SK-N-SH (cell line): ENCODE measurements around the gene HS1BP3. TPM values are rescaled to one million over a fixed set of nuclear protein-coding genes. Genes with fewer than 3 reads are reported as not detected.

Experiments
- CTCF ChIA-PET: fragments of 300-600, 350-600 bp; formaldehyde crosslinking; extraction: SDS; loops from one replicate; lab custom pipeline; 2021; lab: Yijun Ruan, JAX
- POLR2A ChIA-PET: fragments of 350-600 bp; sonication (Branson Sonifier 250); formaldehyde crosslinking; extraction: SDS; loops from one replicate; lab custom pipeline; 2020; ENCODE audit warnings: antibody characterized with exemption, inconsistent platforms; lab: Yijun Ruan, JAX
- DNase-seq: peaks from one replicate; pipeline ENCODE4 v3.0.0; 2012
- H2AFZ ChIP-seq: fragments of 200-600 bp; sonication (generic); 2 replicates; pipeline ENCODE4 v1.8.1; 2016; ENCODE audit warnings: antibody characterized with exemption, mild to moderate bottlenecking, low read depth
- H3F3A ChIP-seq: fragments of 200-600 bp; sonication (generic); replicated peaks from 2 replicates; pipeline ENCODE3; 2016; ENCODE audit warnings: antibody characterized with exemption, mild to moderate bottlenecking; ENCODE audit not compliant: insufficient read depth
- H3K27ac ChIP-seq, 2 experiments: fragments of 200-500 bp in 1 of 2; fragments of 200-600 bp in 1 of 2; sonication (Bioruptor generic) in 1 of 2; sonication (generic), shearing (Covaris generic) in 1 of 2; 2 replicates each; pipeline versions ENCODE4 v1.5.1 to v1.6.1; 2014 to 2016; ENCODE audit warnings: low read depth in 2 of 2, inconsistent platforms in 1 of 2, low read length in 1 of 2, mild to moderate bottlenecking in 1 of 2, mixed read lengths in 1 of 2
- H3K27me3 ChIP-seq: fragments of 200-600 bp; sonication (generic), shearing (Covaris generic); 2 replicates; pipeline ENCODE4 v1.6.1; 2016; ENCODE audit warnings: mixed run types; ENCODE audit not compliant: insufficient read depth
- H3K36me3 ChIP-seq, 2 experiments: fragments of 200-500 bp in 1 of 2; fragments of 200-600 bp in 1 of 2; sonication (Bioruptor generic) in 1 of 2; sonication (generic) in 1 of 2; replicated peaks in 1 of 2; 2 replicates each; pipeline versions ENCODE3 to v1.5.1; 2014 to 2016; ENCODE audit warnings: low read length in 1 of 2, mild to moderate bottlenecking in 1 of 2; ENCODE audit not compliant: insufficient read depth in 2 of 2, control insufficient read depth in 1 of 2
- H3K4me1 ChIP-seq, 2 experiments: fragments of 200-500 bp in 1 of 2; fragments of 200-600 bp in 1 of 2; sonication (Bioruptor generic) in 1 of 2; sonication (generic), shearing (Covaris generic) in 1 of 2; 2 replicates each; pipeline versions ENCODE4 v1.5.1 to v1.6.1; 2014 to 2016; ENCODE audit warnings: low read depth in 1 of 2, low read length in 1 of 2, mixed run types in 1 of 2; ENCODE audit not compliant: insufficient read depth in 2 of 2, control insufficient read depth in 1 of 2
- H3K4me2 ChIP-seq: fragments of 200-600 bp; sonication (generic), shearing (Covaris generic); 2 replicates; pipeline ENCODE4 v1.6.1; 2017; ENCODE audit warnings: mixed run types
- H3K4me3 ChIP-seq, 2 experiments: fragments of 200-500 bp in 1 of 2; fragments of 200-600 bp in 1 of 2; sonication (Bioruptor generic) in 1 of 2; sonication (generic), shearing (Covaris generic) in 1 of 2; 2 replicates each; pipeline versions ENCODE4 v1.5.1 to v1.8.1; 2014 to 2016; ENCODE audit warnings: low read depth in 2 of 2, inconsistent platforms in 1 of 2, low read length in 1 of 2, mild to moderate bottlenecking in 1 of 2, mixed read lengths in 1 of 2, moderate library complexity in 1 of 2
- H3K79me2 ChIP-seq: fragments of 200-600 bp; sonication (generic); 2 replicates; pipeline ENCODE4 v1.8.1; 2017; ENCODE audit warnings: mild to moderate bottlenecking; ENCODE audit not compliant: insufficient read depth
- H3K9ac ChIP-seq: fragments of 200-600 bp; sonication (generic); 2 replicates; pipeline ENCODE4 v1.6.1; 2017; ENCODE audit warnings: mixed run types
- H3K9me2 ChIP-seq: fragments of 200-600 bp; sonication (generic); 2 replicates; pipeline ENCODE4 v1.6.1; 2017; ENCODE audit warnings: mixed run types
- H3K9me3 ChIP-seq: fragments of 200-600 bp; sonication (generic); 2 replicates; pipeline ENCODE4 v1.6.1; 2017; ENCODE audit warnings: mixed run types, mild to moderate bottlenecking, moderate library complexity
- H4K20me1 ChIP-seq: fragments of 200-600 bp; sonication (generic); 2 replicates; pipeline ENCODE4 v1.6.1; 2017; ENCODE audit warnings: mild to moderate bottlenecking, mixed run types; ENCODE audit not compliant: insufficient read depth
- EP300 ChIP-seq, 2 experiments: IDR thresholded peaks; 2 replicates each; pipeline versions ENCODE4 v1.4.0 to v1.6.1; 2012; ENCODE audit warnings: borderline replicate concordance in 1 of 2, low read depth in 1 of 2, low read length in 1 of 2
- EZH2phosphoT487 ChIP-seq: fragments of 200-600 bp; sonication (generic); IDR thresholded peaks from 2 replicates; pipeline ENCODE4 v1.6.1; 2017; ENCODE audit warnings: low read depth, mixed run types, mild to moderate bottlenecking, antibody characterized with exemption, moderate library complexity, borderline replicate concordance
- FOXJ3 ChIP-seq: sonication (generic); formaldehyde crosslinking; IDR thresholded peaks from 2 replicates; pipeline ENCODE4 v1.5.1; 2020; ENCODE audit warnings: mild to moderate bottlenecking, missing genetic modification reagents
- MXI1 ChIP-seq: IDR thresholded peaks from 2 replicates; pipeline ENCODE4 v1.6.1; 2012; ENCODE audit warnings: mild to moderate bottlenecking, low read depth, low read length, improper control_type of control experiment
- RCOR1 ChIP-seq: fragments of 150-350 bp; IDR thresholded peaks from 2 replicates; pipeline ENCODE4 v1.6.1; 2017; ENCODE audit warnings: antibody characterized with exemption, low read length
- RFX5 ChIP-seq: IDR thresholded peaks from 2 replicates; pipeline ENCODE4 v1.6.1; 2012; ENCODE audit warnings: mild to moderate bottlenecking, improper control_type of control experiment, low read length
- SMC3 ChIP-seq: IDR thresholded peaks from 2 replicates; pipeline ENCODE4 v1.6.1; 2012; ENCODE audit warnings: low read depth, low read length, improper control_type of control experiment
- TAF1 ChIP-seq: IDR thresholded peaks from 2 replicates; pipeline ENCODE4 v1.6.1; 2012; ENCODE audit warnings: low read depth, mild to moderate bottlenecking, low read length, moderate library complexity, borderline replicate concordance
- TCF12 ChIP-seq: IDR thresholded peaks from 2 replicates; pipeline ENCODE4 v1.4.0; 2012
- YY1 ChIP-seq: IDR thresholded peaks from 2 replicates; pipeline ENCODE4 v1.4.0; 2012; ENCODE audit warnings: low read depth, mild to moderate bottlenecking
- WGBS: methylation state at CpG from one replicate; pipeline ENCODE4 v1.1.6; 2017; ENCODE audit warnings: low lambda C conversion rate; 5-methylcytosine and 5-hydroxymethylcytosine counted together
- polyA plus RNA-seq, 3 experiments: library from polyadenylated mRNA; depleted of rRNA; stranded (reverse); fragments of >200 nt; gene quantifications; 2 replicates each; pipeline ENCODE4 v1.2.3, GENCODE V29; 2012
- TF ChIP-seq, protein P1 (sequence below): fragments of 150-350 bp; IDR thresholded peaks from 2 replicates; pipeline ENCODE4 v1.6.1; 2017; ENCODE audit warnings: antibody characterized with exemption, low read length, low read depth, borderline replicate concordance
- TF ChIP-seq, protein P2 (sequence below): IDR thresholded peaks from 2 replicates; pipeline ENCODE4 v1.4.0; 2012; ENCODE audit warnings: low read depth
- TF ChIP-seq, protein P3 (sequence below): fragments of 200-600 bp; sonication (generic); IDR thresholded peaks from 2 replicates; pipeline ENCODE4 v1.6.1; 2017; ENCODE audit warnings: antibody characterized with exemption, mild to moderate bottlenecking, moderate library complexity
- TF ChIP-seq, protein P4 (sequence below): IDR thresholded peaks from 2 replicates; pipeline ENCODE4 v1.4.0; 2012; ENCODE audit warnings: low read depth, borderline replicate concordance
- TF ChIP-seq, protein P5 (sequence below): IDR thresholded peaks from 2 replicates; pipeline ENCODE4 v1.4.0; 2012; ENCODE audit warnings: low read depth, borderline replicate concordance
- TF ChIP-seq, protein P6 (sequence below): IDR thresholded peaks from 2 replicates; pipeline ENCODE4 v1.6.1; 2012; ENCODE audit warnings: mild to moderate bottlenecking, low read depth, low read length, moderate library complexity

The HS1BP3 gene
- polyA plus RNA-seq, 1 of the 3 experiments (the other 2 are of a cell fraction) = 20.1 TPM

DNA sequence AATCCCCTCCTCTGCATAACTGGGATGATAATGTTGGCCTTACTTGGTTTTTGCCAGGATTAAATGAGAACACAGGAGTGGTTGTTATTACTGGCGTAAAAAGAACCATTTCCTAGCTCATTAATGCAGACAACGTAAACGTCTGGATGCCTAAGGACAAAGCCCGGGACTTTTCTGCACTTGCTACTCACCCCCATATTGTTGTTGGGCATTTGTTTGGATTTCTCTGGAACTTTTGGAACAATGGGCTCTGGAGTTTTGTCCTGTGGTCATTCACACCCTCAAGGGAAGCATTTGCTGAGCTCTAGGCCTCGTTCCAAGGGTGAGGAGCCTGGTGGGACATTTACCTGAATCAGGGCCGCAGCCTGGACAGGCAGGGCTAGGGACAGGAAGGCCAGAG, 76.0 kb downstream of the HS1BP3 start:
- peaks cover 20 to 42% of the 10 kb centered on the region in 2 experiments; a peak in 3 of 4 replicates for H3K4me1 ChIP-seq
- H4K20me1 ChIP-seq = no peaks in the 10 kb centered on the region
- TF ChIP-seq, protein P1, sequence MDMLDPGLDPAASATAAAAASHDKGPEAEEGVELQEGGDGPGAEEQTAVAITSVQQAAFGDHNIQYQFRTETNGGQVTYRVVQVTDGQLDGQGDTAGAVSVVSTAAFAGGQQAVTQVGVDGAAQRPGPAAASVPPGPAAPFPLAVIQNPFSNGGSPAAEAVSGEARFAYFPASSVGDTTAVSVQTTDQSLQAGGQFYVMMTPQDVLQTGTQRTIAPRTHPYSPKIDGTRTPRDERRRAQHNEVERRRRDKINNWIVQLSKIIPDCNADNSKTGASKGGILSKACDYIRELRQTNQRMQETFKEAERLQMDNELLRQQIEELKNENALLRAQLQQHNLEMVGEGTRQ = no peak
- no peak for TF ChIP-seq RFX5
- TF ChIP-seq, protein P2, sequence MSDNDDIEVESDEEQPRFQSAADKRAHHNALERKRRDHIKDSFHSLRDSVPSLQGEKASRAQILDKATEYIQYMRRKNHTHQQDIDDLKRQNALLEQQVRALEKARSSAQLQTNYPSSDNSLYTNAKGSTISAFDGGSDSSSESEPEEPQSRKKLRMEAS = no peak
- no peak for TF ChIP-seq TCF12
- no peak for TF ChIP-seq RCOR1
- TF ChIP-seq, protein P3, sequence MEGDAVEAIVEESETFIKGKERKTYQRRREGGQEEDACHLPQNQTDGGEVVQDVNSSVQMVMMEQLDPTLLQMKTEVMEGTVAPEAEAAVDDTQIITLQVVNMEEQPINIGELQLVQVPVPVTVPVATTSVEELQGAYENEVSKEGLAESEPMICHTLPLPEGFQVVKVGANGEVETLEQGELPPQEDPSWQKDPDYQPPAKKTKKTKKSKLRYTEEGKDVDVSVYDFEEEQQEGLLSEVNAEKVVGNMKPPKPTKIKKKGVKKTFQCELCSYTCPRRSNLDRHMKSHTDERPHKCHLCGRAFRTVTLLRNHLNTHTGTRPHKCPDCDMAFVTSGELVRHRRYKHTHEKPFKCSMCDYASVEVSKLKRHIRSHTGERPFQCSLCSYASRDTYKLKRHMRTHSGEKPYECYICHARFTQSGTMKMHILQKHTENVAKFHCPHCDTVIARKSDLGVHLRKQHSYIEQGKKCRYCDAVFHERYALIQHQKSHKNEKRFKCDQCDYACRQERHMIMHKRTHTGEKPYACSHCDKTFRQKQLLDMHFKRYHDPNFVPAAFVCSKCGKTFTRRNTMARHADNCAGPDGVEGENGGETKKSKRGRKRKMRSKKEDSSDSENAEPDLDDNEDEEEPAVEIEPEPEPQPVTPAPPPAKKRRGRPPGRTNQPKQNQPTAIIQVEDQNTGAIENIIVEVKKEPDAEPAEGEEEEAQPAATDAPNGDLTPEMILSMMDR = no peak
- no peak for TF ChIP-seq EZH2phosphoT487
- TF ChIP-seq, protein P4, sequence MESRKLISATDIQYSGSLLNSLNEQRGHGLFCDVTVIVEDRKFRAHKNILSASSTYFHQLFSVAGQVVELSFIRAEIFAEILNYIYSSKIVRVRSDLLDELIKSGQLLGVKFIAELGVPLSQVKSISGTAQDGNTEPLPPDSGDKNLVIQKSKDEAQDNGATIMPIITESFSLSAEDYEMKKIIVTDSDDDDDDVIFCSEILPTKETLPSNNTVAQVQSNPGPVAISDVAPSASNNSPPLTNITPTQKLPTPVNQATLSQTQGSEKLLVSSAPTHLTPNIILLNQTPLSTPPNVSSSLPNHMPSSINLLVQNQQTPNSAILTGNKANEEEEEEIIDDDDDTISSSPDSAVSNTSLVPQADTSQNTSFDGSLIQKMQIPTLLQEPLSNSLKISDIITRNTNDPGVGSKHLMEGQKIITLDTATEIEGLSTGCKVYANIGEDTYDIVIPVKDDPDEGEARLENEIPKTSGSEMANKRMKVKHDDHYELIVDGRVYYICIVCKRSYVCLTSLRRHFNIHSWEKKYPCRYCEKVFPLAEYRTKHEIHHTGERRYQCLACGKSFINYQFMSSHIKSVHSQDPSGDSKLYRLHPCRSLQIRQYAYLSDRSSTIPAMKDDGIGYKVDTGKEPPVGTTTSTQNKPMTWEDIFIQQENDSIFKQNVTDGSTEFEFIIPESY = no peak
- no peaks in the 10 kb centered on the region for H3K79me2 ChIP-seq
- H3K9me2 ChIP-seq = no peaks in the 10 kb centered on the region
- ChIA-PET POLR2A (interaction anchor here (3.3 kb wide), 1 partner anchor 128 kb away, joined by 13 read pairs; the partner anchor contains the start of gene RHOB), CTCF (interaction anchor here (0.8 to 2.5 kb wide), 8 partner anchors 9 to 196 kb away, joined by 3 to 7 read pairs (median 3); partner anchors contain the start of gene RHOB)
- H3K36me3 ChIP-seq = no peaks in the 10 kb centered on the region
- H3K27ac ChIP-seq = no peak overlapping the region
- peaks cover 17% of the 10 kb centered on the region for H3F3A ChIP-seq
- WGBS = 88% methylated on average over 6 of the region's 6 CpGs
- H3K4me3 ChIP-seq = no peak overlapping the region
- H3K27me3 ChIP-seq = no peaks in the 10 kb centered on the region
- no peak overlapping the region for H2AFZ ChIP-seq
- H3K9ac ChIP-seq = no peak overlapping the region
- H3K4me2 ChIP-seq = no peak overlapping the region
- DNase-seq = no peak
- no peaks in the 10 kb centered on the region for H3K9me3 ChIP-seq

DNA sequence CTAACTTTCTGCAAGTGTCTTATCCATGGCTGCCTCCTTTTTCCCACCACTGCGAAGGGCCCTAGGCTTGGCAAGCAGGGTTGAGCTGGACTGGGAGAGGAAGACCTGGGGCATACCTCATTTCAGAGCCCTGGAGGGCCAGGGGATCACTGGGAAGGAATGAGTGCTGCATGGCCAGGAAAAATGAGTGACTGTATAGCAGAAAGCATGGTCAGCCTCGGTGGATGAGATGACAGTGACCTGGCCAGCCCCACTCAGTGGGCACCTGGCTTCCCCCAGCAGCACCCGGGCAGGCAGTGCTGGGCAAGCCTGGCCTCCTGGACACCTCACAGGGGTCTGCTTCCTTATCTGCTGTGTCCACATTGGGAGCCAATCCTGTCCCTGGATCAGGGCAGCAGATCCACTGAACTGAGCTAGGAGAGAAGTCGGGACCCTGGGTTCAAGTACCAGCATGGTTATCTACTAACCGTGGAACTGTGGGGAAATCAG, 76.4 kb downstream of the HS1BP3 start:
- Histone ChIP-seq H3K9ac (no peak overlapping the region), H3K4me2 (no peak overlapping the region), H3K4me1 (peaks cover 16 to 40% of the 10 kb centered on the region in 2 experiments; a peak in 3 of 4 replicates), H3K27ac (no peak overlapping the region), H3K9me3 (no peaks in the 10 kb centered on the region), H3K36me3 (no peaks in the 10 kb centered on the region), H3K79me2 (no peaks in the 10 kb centered on the region), H4K20me1 (no peaks in the 10 kb centered on the region), H2AFZ (no peak overlapping the region), H3K4me3 (no peak overlapping the region), H3K9me2 (no peaks in the 10 kb centered on the region), H3F3A (peaks cover 12% of the 10 kb centered on the region), H3K27me3 (no peaks in the 10 kb centered on the region)
- CTCF ChIA-PET = interaction anchor here (0.8 to 2.5 kb wide), 8 partner anchors 8 to 195 kb away, joined by 3 to 7 read pairs (median 3); partner anchors contain the start of gene RHOB
- 96% methylated on average over 5 of the region's 5 CpGs for WGBS
- no peak for DNase-seq
- POLR2A ChIA-PET = interaction anchor here (3.3 kb wide), 1 partner anchor 128 kb away, joined by 13 read pairs; the partner anchor contains the start of gene RHOB
- TF ChIP-seq MXI1 = no peak
- TF ChIP-seq EP300 (IDR thresholded peaks at IDR 0.05; ENCODE audit: borderline replicate concordance in 1 of 2, low read depth in 1 of 2, low read length in 1 of 2) = no peak
- no peak for TF ChIP-seq FOXJ3 (CRISPR knock-in tag)
- TF ChIP-seq TAF1 = no peak
- TF ChIP-seq YY1 = no peak
- TF ChIP-seq SMC3 = no peak
- TF ChIP-seq, protein P2 = no peak
- TF ChIP-seq, protein P5, sequence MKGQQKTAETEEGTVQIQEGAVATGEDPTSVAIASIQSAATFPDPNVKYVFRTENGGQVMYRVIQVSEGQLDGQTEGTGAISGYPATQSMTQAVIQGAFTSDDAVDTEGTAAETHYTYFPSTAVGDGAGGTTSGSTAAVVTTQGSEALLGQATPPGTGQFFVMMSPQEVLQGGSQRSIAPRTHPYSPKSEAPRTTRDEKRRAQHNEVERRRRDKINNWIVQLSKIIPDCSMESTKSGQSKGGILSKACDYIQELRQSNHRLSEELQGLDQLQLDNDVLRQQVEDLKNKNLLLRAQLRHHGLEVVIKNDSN = no peak
- TF ChIP-seq, protein P6, sequence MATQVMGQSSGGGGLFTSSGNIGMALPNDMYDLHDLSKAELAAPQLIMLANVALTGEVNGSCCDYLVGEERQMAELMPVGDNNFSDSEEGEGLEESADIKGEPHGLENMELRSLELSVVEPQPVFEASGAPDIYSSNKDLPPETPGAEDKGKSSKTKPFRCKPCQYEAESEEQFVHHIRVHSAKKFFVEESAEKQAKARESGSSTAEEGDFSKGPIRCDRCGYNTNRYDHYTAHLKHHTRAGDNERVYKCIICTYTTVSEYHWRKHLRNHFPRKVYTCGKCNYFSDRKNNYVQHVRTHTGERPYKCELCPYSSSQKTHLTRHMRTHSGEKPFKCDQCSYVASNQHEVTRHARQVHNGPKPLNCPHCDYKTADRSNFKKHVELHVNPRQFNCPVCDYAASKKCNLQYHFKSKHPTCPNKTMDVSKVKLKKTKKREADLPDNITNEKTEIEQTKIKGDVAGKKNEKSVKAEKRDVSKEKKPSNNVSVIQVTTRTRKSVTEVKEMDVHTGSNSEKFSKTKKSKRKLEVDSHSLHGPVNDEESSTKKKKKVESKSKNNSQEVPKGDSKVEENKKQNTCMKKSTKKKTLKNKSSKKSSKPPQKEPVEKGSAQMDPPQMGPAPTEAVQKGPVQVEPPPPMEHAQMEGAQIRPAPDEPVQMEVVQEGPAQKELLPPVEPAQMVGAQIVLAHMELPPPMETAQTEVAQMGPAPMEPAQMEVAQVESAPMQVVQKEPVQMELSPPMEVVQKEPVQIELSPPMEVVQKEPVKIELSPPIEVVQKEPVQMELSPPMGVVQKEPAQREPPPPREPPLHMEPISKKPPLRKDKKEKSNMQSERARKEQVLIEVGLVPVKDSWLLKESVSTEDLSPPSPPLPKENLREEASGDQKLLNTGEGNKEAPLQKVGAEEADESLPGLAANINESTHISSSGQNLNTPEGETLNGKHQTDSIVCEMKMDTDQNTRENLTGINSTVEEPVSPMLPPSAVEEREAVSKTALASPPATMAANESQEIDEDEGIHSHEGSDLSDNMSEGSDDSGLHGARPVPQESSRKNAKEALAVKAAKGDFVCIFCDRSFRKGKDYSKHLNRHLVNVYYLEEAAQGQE = no peak
